ENCODE results near the gene USP10. TPM values are rescaled to one million over a fixed set of nuclear protein-coding genes. Genes with fewer than 3 reads are reported as not detected.

Gene USP10
- polyA plus RNA-seq, 2 of the 4 experiments (the other 2 are of a cell fraction) = 61.5 to 93.5 TPM

GRCh38 chr16:84654238-84654637 is 45.6 kb upstream of the USP10 start:
- no peak for ATAC-seq
- CTCF ChIA-PET = interaction anchor here (0.6 to 5.4 kb wide), 7 partner anchors 9 to 141 kb away, joined by 3 to 26 read pairs (median 6); no protein-coding TSS in a partner anchor
- H3K27ac ChIP-seq = no peak overlapping the region
- H3K4me2 ChIP-seq = no peak overlapping the region
- H3K9me3 ChIP-seq = no peaks in the 10 kb centered on the region
- POLR2A ChIA-PET = no interaction called here
- TF ChIP-seq NPAS2 (CRISPR knock-in tag; IDR thresholded peaks at IDR 0.05; ENCODE audit: borderline replicate concordance) = no peak
- TF ChIP-seq REST (IDR thresholded peaks at IDR 0.05) = no peak
- no peak for TF ChIP-seq BCL3 (IDR thresholded peaks at IDR 0.05)
- TF ChIP-seq ZNF302 (CRISPR knock-in tag; IDR thresholded peaks at IDR 0.05) = no peak
- no peak for TF ChIP-seq NR3C1 (IDR thresholded peaks at IDR 0.05)
- TF ChIP-seq RARB (CRISPR knock-in tag; IDR thresholded peaks at IDR 0.05) = no peak
- no peak for TF ChIP-seq TFCP2L1 (CRISPR knock-in tag; IDR thresholded peaks at IDR 0.05)
- TF ChIP-seq CBX2 (IDR thresholded peaks at IDR 0.05; ENCODE audit: borderline replicate concordance, low read depth) = no peak
- TF ChIP-seq FOSL2 (IDR thresholded peaks at IDR 0.05) = no peak
- TF ChIP-seq FOSL2 (CRISPR knock-in tag; IDR thresholded peaks at IDR 0.05) = no peak
- no peak for TF ChIP-seq KDM5A (IDR thresholded peaks at IDR 0.05)
- FAIRE-seq = no peak
- H3K4me3 ChIP-seq = no peak overlapping the region
- DNase-seq (ENCODE audit: low read depth in 1 of 2, low spot score in 1 of 2) = no peak
- peaks cover 18% of the 10 kb centered on the region; the same call in 2 of the 3 replicates for H3K4me1 ChIP-seq
- WGBS (ENCODE audit: missing lambda C conversion rate) = 83% methylated on average over 3 of the region's 3 CpGs

GRCh38 chr16:84654998-84655397 is 44.8 kb upstream of the USP10 start:
- ATAC-seq = no peak
- peaks cover 11% of the 10 kb centered on the region; the same call in 2 of the 3 replicates for H3K4me1 ChIP-seq

More at GRCh38 chr16:84654998-84655397, 44.8 kb upstream of the USP10 start:
- no peak for FAIRE-seq
- H3K4me3 ChIP-seq = no peak overlapping the region
- WGBS (ENCODE audit: missing lambda C conversion rate) = 74% methylated on average over 6 of the region's 6 CpGs
- no peaks in the 10 kb centered on the region for H3K9me3 ChIP-seq
- no peak for DNase-seq (ENCODE audit: low read depth in 1 of 2, low spot score in 1 of 2)
- POLR2A ChIA-PET = interaction anchor here (0.8 kb wide), 1 partner anchor 150 kb away, joined by 3 read pairs; no protein-coding TSS in a partner anchor
- H3K4me2 ChIP-seq = no peak overlapping the region
- TF ChIP-seq CBX8 (IDR thresholded peaks at IDR 0.05) = no peak
- no peak for TF ChIP-seq CBX2 (IDR thresholded peaks at IDR 0.05; ENCODE audit: borderline replicate concordance, low read depth)
- TF ChIP-seq HEYL (CRISPR knock-in tag; IDR thresholded peaks at IDR 0.05) = no peak
- TF ChIP-seq ZFP36 (IDR thresholded peaks at IDR 0.05; ENCODE audit: borderline replicate concordance, partially characterized antibody) = no peak
- TF ChIP-seq NFE2L2 (conservative IDR thresholded peaks at IDR 0.05; ENCODE audit: low read length) = no peak
- no peak for TF ChIP-seq RFX5 (IDR thresholded peaks at IDR 0.05)
- no peak for TF ChIP-seq MYC (IDR thresholded peaks at IDR 0.05; ENCODE audit: borderline replicate concordance, low read length)
- no peak for TF ChIP-seq POLR2AphosphoS2 (conservative IDR thresholded peaks at IDR 0.05; ENCODE audit: low read length)
- no peak for TF ChIP-seq NPAS2 (CRISPR knock-in tag; IDR thresholded peaks at IDR 0.05; ENCODE audit: borderline replicate concordance)
- TF ChIP-seq TP53 (CRISPR knock-in tag; IDR thresholded peaks at IDR 0.05) = no peak
- TF ChIP-seq JUN (IDR thresholded peaks at IDR 0.05) = no peak
- no peak for TF ChIP-seq RARB (CRISPR knock-in tag; IDR thresholded peaks at IDR 0.05)
- TF ChIP-seq CHD4 (IDR thresholded peaks at IDR 0.05; ENCODE audit: borderline replicate concordance) = no peak
- TF ChIP-seq EHMT2 (IDR thresholded peaks at IDR 0.05; ENCODE audit: low read depth) = no peak
- TF ChIP-seq PBX3 (IDR thresholded peaks at IDR 0.05) = no peak
- no peak overlapping the region for H3K27ac ChIP-seq
- CTCF ChIA-PET = interaction anchor here (2.2 to 5.4 kb wide), 2 partner anchors 8 to 18 kb away, joined by 11 to 26 read pairs; no protein-coding TSS in a partner anchor

Measured in A549 (cell line).